GDM1 (cell line): ENCODE measurements around the gene NSL1.

Source experiments
- DNase-seq: peaks from one replicate; lab custom pipeline; 2025; lab: John Stamatoyannopoulos, UW

NSL1 gene

GRCh38 chr1:212703991-212704564 is 87.5 kb downstream of the NSL1 start:
- DNase-seq: no peak

- no peak for DNase-seq
These were observed 88.9 kb downstream of the NSL1 start for GRCh38 chr1:212702672-212703071.

- no peak for DNase-seq
These were observed 89.7 kb downstream of the NSL1 start for GRCh38 chr1:212701910-212702309.

- DNase-seq: no peak
These were observed 90.4 kb downstream of the NSL1 start for GRCh38 chr1:212700892-212701819.

GRCh38 chr1:212700223-212700891 is 91.2 kb downstream of the NSL1 start:
- DNase-seq: no peak

GRCh38 chr1:212699625-212700222 is 91.9 kb downstream of the NSL1 start, which contains the start of gene BATF3:
BATF3 (minus strand) TSS chr1:212699840; CDS start chr1:212699762, 78 bp downstream.
- no peak for DNase-seq

- peak; percentile 23 for DNase-seq
These were observed 92.4 kb downstream of the NSL1 start for GRCh38 chr1:212699104-212699624.

GRCh38 chr1:212698467-212699103 is 93.0 kb downstream of the NSL1 start:
- no peak for DNase-seq

GRCh38 chr1:212696721-212697331 is 94.8 kb downstream of the NSL1 start:
- DNase-seq: no peak

GRCh38 chr1:212692774-212693644 is 98.6 kb downstream of the NSL1 start:
- no peak for DNase-seq

GRCh38 chr1:212691561-212692071 is 100.0 kb downstream of the NSL1 start:
- DNase-seq: no peak

GRCh38 chr1:212690816-212691403 is 100.7 kb downstream of the NSL1 start:
- DNase-seq: no peak

GRCh38 chr1:212689758-212690529 is 101.6 kb downstream of the NSL1 start:
- DNase-seq: no peak

GRCh38 chr1:212689196-212689725 is 102.3 kb downstream of the NSL1 start:
- no peak for DNase-seq

- no peak for DNase-seq
These were observed 103.1 kb downstream of the NSL1 start for GRCh38 chr1:212688341-212689047.

- DNase-seq: no peak
These were observed 103.8 kb downstream of the NSL1 start for GRCh38 chr1:212687811-212688210.

GRCh38 chr1:212686591-212686990 is 105.0 kb downstream of the NSL1 start:
- no peak for DNase-seq

GRCh38 chr1:212686069-212686468 is 105.5 kb downstream of the NSL1 start:
- DNase-seq: no peak
